NCI-H146 (cell line): ENCODE results near the gene DYNLRB1.
A peak's percentile ranks its signal among the peaks of the same experiment; 100 is the strongest.
"Not testable (repeated sequence)": the region's sequence is repeated elsewhere in the genome, so short reads cannot be mapped to it uniquely, and the experiment has no call there.

Experiments used
- DNase-seq: peaks from one replicate; lab custom pipeline; 2025; lab: John Stamatoyannopoulos, UW

DYNLRB1 gene

GRCh38 chr20:34512266-34512954 is 3.8 kb upstream of the DYNLRB1 start:
- no peak for DNase-seq

GRCh38 chr20:34512955-34513419 is 3.2 kb upstream of the DYNLRB1 start:
- no peak for DNase-seq

- not testable (repeated sequence) for DNase-seq
Measured at GRCh38 chr20:34514034-34514433, 2.2 kb upstream of the DYNLRB1 start.

GRCh38 chr20:34514897-34515483 is 1.2 kb upstream of the DYNLRB1 start:
- no peak for DNase-seq

GRCh38 chr20:34515484-34516246 is 557 bp upstream of the DYNLRB1 start:
- peak; percentile 71 for DNase-seq

GRCh38 chr20:34517114-34517505 is 888 bp downstream of the DYNLRB1 start:
- DNase-seq: no peak

GRCh38 chr20:34518863-34519262 is 2.6 kb downstream of the DYNLRB1 start:
- not testable (repeated sequence) for DNase-seq

- not testable (repeated sequence) for DNase-seq
Measured at GRCh38 chr20:34519841-34520240, 3.6 kb downstream of the DYNLRB1 start.

- DNase-seq: peak; percentile 35
Measured at GRCh38 chr20:34522969-34523871, 7.0 kb downstream of the DYNLRB1 start.

- DNase-seq: no peak
Measured at GRCh38 chr20:34524426-34524825, 8.2 kb downstream of the DYNLRB1 start.

GRCh38 chr20:34525342-34525708 is 9.1 kb downstream of the DYNLRB1 start:
- no peak for DNase-seq

GRCh38 chr20:34525709-34526416 is 9.6 kb downstream of the DYNLRB1 start:
- no peak for DNase-seq

- DNase-seq: no peak
Measured at GRCh38 chr20:34526466-34526865, 10.2 kb downstream of the DYNLRB1 start.

- DNase-seq: no peak
Measured at GRCh38 chr20:34527016-34527415, 10.8 kb downstream of the DYNLRB1 start.

- DNase-seq: no peak
Measured at GRCh38 chr20:34528921-34529297, 12.7 kb downstream of the DYNLRB1 start.

- no peak for DNase-seq
Measured at GRCh38 chr20:34529742-34530141, 13.5 kb downstream of the DYNLRB1 start.

- DNase-seq: no peak
Measured at GRCh38 chr20:34530342-34530741, 14.1 kb downstream of the DYNLRB1 start.

GRCh38 chr20:34531608-34532265 is 15.5 kb downstream of the DYNLRB1 start:
- DNase-seq: no peak

- no peak for DNase-seq
Measured at GRCh38 chr20:34532320-34532719, 16.1 kb downstream of the DYNLRB1 start.

- DNase-seq: no peak
Measured at GRCh38 chr20:34532756-34533155, 16.5 kb downstream of the DYNLRB1 start.
